B cell (primary cell): ENCODE data around the gene FGF4. TPM values are rescaled to one million over a fixed set of nuclear protein-coding genes. Genes with fewer than 3 reads are reported as not detected.

Source experiments
- ATAC-seq: fragments of 200-7000 bp; cut with Tn5 transposase; one replicate; pipeline ENCODE4 v1.10.0; 2021; ENCODE audit warnings: low read depth, mild to moderate bottlenecking, moderate number of reproducible peaks, moderate library complexity
- CTCF ChIA-PET: fragments of 350-600 bp; sonication (Branson Sonifier 250); formaldehyde crosslinking; loops from one replicate; lab custom pipeline; 2021; ENCODE audit warnings: antibody characterized with exemption, inconsistent platforms; lab: Charles Lee
- POLR2A ChIA-PET: fragments of 350-600 bp; sonication (Branson Sonifier 250); formaldehyde crosslinking; loops from one replicate; lab custom pipeline; 2021; ENCODE audit warnings: antibody characterized with exemption; lab: Charles Lee
- DNase-seq: peaks from one replicate; pipeline ENCODE4 v3.0.0; 2013
- H2AFZ ChIP-seq: 2 replicates; pipeline ENCODE4 v1.6.1; 2012; ENCODE audit warnings: mild to moderate bottlenecking, low read depth, low read length; ENCODE audit not compliant: insufficient read depth, poor library complexity, severe bottlenecking
- H3K27ac ChIP-seq, 2 donors: 1 replicate in 1 of 2; 2 replicates in 1 of 2; pipeline ENCODE4 v1.5.1; 2012 to 2013; ENCODE audit warnings: low read length in 2 of 2, mild to moderate bottlenecking in 2 of 2, moderate library complexity in 1 of 2
- H3K27me3 ChIP-seq, 4 experiments: fragments of 200-600 bp in 1 of 4; sonication (generic) in 1 of 4; replicated peaks in 1 of 4; 1 replicate in 2 of 4; 2 replicates in 2 of 4; pipeline versions ENCODE4 v1.6.1 to v1.7.0; 2013 to 2016; ENCODE audit warnings: low read length in 3 of 4, mild to moderate bottlenecking in 2 of 4, mixed read lengths in 1 of 4, moderate library complexity in 1 of 4; ENCODE audit not compliant: insufficient read depth in 4 of 4, control insufficient read depth in 3 of 4; ENCODE audit errors: control extremely low read depth in 1 of 4
- H3K36me3 ChIP-seq, 2 experiments: replicated peaks in 1 of 2; 1 replicate in 1 of 2; 2 replicates in 1 of 2; pipeline versions ENCODE4 v1.6.1 to v1.7.1; 2013; ENCODE audit warnings: low read length in 1 of 2; ENCODE audit not compliant: insufficient read depth in 2 of 2, control insufficient read depth in 1 of 2; ENCODE audit errors: control extremely low read depth in 1 of 2, extremely low read depth in 1 of 2
- H3K4me1 ChIP-seq, 2 donors: fragments of 200-600 bp in 1 of 2; sonication (generic) in 1 of 2; 1 replicate in 1 of 2; 2 replicates in 1 of 2; pipeline versions ENCODE4 v1.5.1 to v1.6.1; 2013 to 2017; ENCODE audit warnings: low read length in 2 of 2; ENCODE audit not compliant: control insufficient read depth in 2 of 2, insufficient read depth in 2 of 2
- H3K4me2 ChIP-seq: replicated peaks from 2 replicates; pipeline ENCODE3; 2012; ENCODE audit warnings: mild to moderate bottlenecking, low read depth, low read length; ENCODE audit not compliant: poor library complexity, severe bottlenecking
- H3K4me3 ChIP-seq, 5 experiments: fragments of 200-600 bp in 1 of 5; sonication (generic) in 1 of 5; 1 replicate in 3 of 5; 2 replicates in 2 of 5; pipeline versions ENCODE4 v1.5.1 to v1.7.0; 2011 to 2016; ENCODE audit warnings: low read length in 4 of 5, mild to moderate bottlenecking in 4 of 5, low read depth in 2 of 5, control low read depth in 1 of 5, moderate library complexity in 1 of 5; ENCODE audit not compliant: insufficient read depth in 1 of 5; ENCODE audit errors: control extremely low read depth in 1 of 5, extremely low read depth in 1 of 5
- H3K79me2 ChIP-seq: fragments of 200-600 bp; sonication (generic); one replicate; pipeline ENCODE4 v1.6.0; 2016; ENCODE audit warnings: low read length; ENCODE audit not compliant: control insufficient read depth, insufficient read depth
- H3K9ac ChIP-seq: fragments of 200-600 bp; sonication (generic); 2 replicates; pipeline ENCODE4 v1.6.1; 2017; ENCODE audit warnings: mild to moderate bottlenecking, low read length, moderate library complexity
- H3K9me3 ChIP-seq, 3 donors: one replicate each; pipeline versions ENCODE4 v1.6.1 to v1.7.1; 2013; ENCODE audit warnings: low read length in 2 of 3; ENCODE audit not compliant: control insufficient read depth in 2 of 3, insufficient read depth in 1 of 3; ENCODE audit errors: control extremely low read depth in 1 of 3
- H4K20me1 ChIP-seq: 2 replicates; pipeline ENCODE4 v1.6.0; 2012; ENCODE audit warnings: mild to moderate bottlenecking, low read length; ENCODE audit not compliant: insufficient read depth, control insufficient read depth, poor library complexity, severe bottlenecking
- H3K27ac Mint-ChIP-seq: one replicate; pipeline ENCODE4 v1.8.0; 2021; ENCODE audit warnings: mixed read lengths
- H3K27me3 Mint-ChIP-seq: one replicate; pipeline ENCODE4 v1.8.0; 2021; ENCODE audit warnings: mixed read lengths
- H3K4me1 Mint-ChIP-seq: one replicate; pipeline ENCODE4 v1.8.0; 2021; ENCODE audit warnings: mixed read lengths
- H3K4me3 Mint-ChIP-seq: one replicate; pipeline ENCODE4 v1.8.0; 2021; ENCODE audit warnings: mixed read lengths
- H3K9me3 Mint-ChIP-seq: one replicate; pipeline ENCODE4 v1.8.0; 2022; ENCODE audit warnings: mixed read lengths; ENCODE audit not compliant: insufficient read depth
- CTCF ChIP-seq: fragments of 200-600 bp; IDR thresholded peaks from one replicate; pipeline ENCODE4 v1.8.0; 2022; ENCODE audit warnings: antibody characterized with exemption, mild to moderate bottlenecking
- EZH2 ChIP-seq: IDR thresholded peaks from 2 replicates; pipeline ENCODE4 v1.6.1; 2012; ENCODE audit warnings: borderline replicate concordance, low read depth, mild to moderate bottlenecking, moderate library complexity, low read length; ENCODE audit not compliant: insufficient read depth, poor library complexity, severe bottlenecking
- WGBS: methylation state at CpG from one replicate; pipeline ENCODE4 v1.1.5; 2013; ENCODE audit warnings: missing lambda C conversion rate; ENCODE audit not compliant: insufficient coverage; 5-methylcytosine and 5-hydroxymethylcytosine counted together
- intact Hi-C: fragments of 100-400 bp; cut with micrococcal nuclease; formaldehyde crosslinking; loops from one replicate; pipeline ENCODE4 v1.10.0; 2022
- polyA plus RNA-seq: library from polyadenylated mRNA; depleted of rRNA; stranded (reverse); fragments of >200 nt; gene quantifications from 2 replicates; pipeline ENCODE4 v1.2.3, GENCODE V29; 2012
- total RNA-seq, 2 donors: library from RNA; stranded (reverse); fragments of 120-200 nt in 1 of 2; gene quantifications; 1 replicate in 1 of 2; 2 replicates in 1 of 2; pipeline versions ENCODE4 v1.2.3 to v1.2.4, GENCODE V29; 2013 to 2022

FGF4 gene
- total and polyA plus RNA-seq, 2 donors (not counting 1 experiment from before 2014, with no cell fraction given) = not detected

DNA sequence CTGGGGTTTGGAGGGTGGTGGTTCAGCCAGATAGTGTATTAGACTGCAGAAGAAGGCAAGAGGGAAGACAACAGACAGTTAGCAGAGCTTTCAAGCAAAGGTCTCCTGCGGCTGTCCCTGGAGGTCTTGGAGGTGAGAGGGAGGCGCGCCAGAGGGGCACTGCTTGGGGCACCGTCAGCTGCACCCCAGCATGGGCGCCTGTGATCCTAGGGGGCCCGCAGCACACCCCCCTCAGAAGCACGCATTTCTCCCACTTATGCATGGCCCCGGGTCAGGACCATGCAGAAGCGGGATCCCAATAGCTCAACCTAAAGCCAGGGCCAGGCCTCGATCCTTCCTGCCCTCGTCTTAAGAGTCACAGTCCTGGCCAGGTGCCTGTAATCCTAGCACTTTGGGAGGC, 26.5 kb downstream of the FGF4 start:
- H2AFZ ChIP-seq = no peak overlapping the region
- Mint-ChIP-seq H3K4me1 (no peaks in the 10 kb centered on the region), H3K27me3 (peaks cover 15% of the 10 kb centered on the region), H3K4me3 (no peak overlapping the region), H3K9me3 (no peaks in the 10 kb centered on the region), H3K27ac (no peak overlapping the region)
- intact Hi-C loops = no loop called here
- no peaks in the 10 kb centered on the region for H3K79me2 ChIP-seq
- no peaks in the 10 kb centered on the region for H4K20me1 ChIP-seq
- H3K9me3 ChIP-seq = no peaks in the 10 kb centered on the region
- TF ChIP-seq EZH2 (no peak), CTCF (no peak)
- no peaks in the 10 kb centered on the region for H3K27me3 ChIP-seq
- WGBS = 87% methylated on average over 11 of the region's 11 CpGs
- no peaks in the 10 kb centered on the region for H3K4me1 ChIP-seq
- H3K36me3 ChIP-seq = no peaks in the 10 kb centered on the region
- no peak overlapping the region for H3K4me2 ChIP-seq
- ChIA-PET POLR2A (no interaction called here), CTCF (no interaction called here)
- no peak for DNase-seq
- H3K9ac ChIP-seq = no peak overlapping the region
- H3K27ac ChIP-seq = no peak overlapping the region
- no peak for ATAC-seq
- H3K4me3 ChIP-seq = no peak overlapping the region

DNA sequence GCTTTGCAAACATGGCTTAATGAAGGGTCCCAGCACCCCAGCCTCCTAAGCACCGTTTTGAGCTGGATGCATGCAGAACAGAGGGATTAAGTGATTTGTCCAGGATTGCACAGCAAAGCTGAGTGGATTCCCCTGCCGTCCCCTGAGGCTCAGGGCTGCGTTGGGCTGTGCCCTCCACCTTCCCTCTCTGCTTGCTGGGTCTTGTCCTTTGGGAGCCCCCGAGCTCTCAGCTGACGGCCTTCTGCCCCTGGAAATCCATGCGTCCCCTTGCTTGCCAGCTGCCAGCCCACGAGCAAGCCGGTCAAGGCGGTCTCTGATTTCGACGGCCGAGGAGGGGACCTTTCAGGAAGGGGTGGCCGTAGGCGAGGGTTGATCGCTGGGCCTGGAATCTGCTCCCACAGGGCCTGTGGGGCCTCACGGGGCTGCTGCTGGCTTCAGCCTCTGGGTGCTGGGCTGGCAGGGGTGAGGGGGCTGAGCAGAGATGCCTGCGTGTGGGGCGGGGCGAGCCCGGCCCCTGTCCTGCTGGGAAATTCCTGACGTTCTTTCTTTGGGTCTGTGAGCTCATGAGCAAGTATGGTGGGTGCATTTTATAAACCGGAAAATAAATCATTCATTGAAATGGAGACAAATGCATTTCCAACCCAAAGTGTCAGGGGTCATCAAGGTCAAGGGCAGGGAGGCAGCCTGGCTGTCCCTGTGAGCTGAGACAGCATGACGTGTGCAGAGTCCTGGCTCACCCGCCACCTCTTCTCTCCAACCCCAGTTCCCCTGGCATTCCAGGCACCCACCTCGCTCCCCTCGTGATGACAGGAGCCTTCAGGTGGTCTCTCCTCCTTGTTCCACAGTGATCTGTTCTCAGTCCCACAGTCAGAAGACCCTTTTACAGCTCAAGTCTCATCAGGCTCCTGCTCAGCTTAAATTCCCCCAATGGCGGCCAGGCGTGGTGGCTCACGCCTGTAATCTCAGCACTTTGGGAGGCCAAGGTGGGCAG, 28.1 kb downstream of the FGF4 start:
- DNase-seq (no peak), ATAC-seq (no peak)
- no peaks in the 10 kb centered on the region for H3K4me1 Mint-ChIP-seq
- no peak overlapping the region for H3K27ac Mint-ChIP-seq
- 84% methylated on average over 26 of the region's 29 CpGs for WGBS
- H3K4me3 ChIP-seq = no peak overlapping the region
- peaks cover 15% of the 10 kb centered on the region for H3K27me3 Mint-ChIP-seq
- no peak overlapping the region for H2AFZ ChIP-seq
- no peaks in the 10 kb centered on the region for H3K27me3 ChIP-seq
- H3K36me3 ChIP-seq = no peaks in the 10 kb centered on the region
- H3K9me3 ChIP-seq = no peaks in the 10 kb centered on the region
- H3K79me2 ChIP-seq = no peaks in the 10 kb centered on the region
- no peaks in the 10 kb centered on the region for H3K9me3 Mint-ChIP-seq
- TF ChIP-seq CTCF (no peak), EZH2 (no peak)
- no peak overlapping the region for H3K9ac ChIP-seq
- H3K4me1 ChIP-seq = no peaks in the 10 kb centered on the region
- H4K20me1 ChIP-seq = no peaks in the 10 kb centered on the region
- ChIA-PET CTCF (no interaction called here), POLR2A (no interaction called here)
- H3K4me2 ChIP-seq = no peak overlapping the region
- H3K4me3 Mint-ChIP-seq = no peak overlapping the region
- H3K27ac ChIP-seq = no peak overlapping the region
- intact Hi-C loops = no loop called here
